PFSK-1 (cell line): Measurements from ENCODE around the gene NARS2.

Experiments
- FOXP2 ChIP-seq: optimal IDR thresholded peaks from 2 replicates; pipeline ENCODE3; 2011; ENCODE audit warnings: borderline replicate concordance, control low read depth, inconsistent platforms; ENCODE audit not compliant: insufficient read depth; ENCODE audit errors: extremely low read length, extremely low read depth
- POLR2AphosphoS5 ChIP-seq: IDR thresholded peaks from 2 replicates; pipeline ENCODE4 v1.6.1; 2012; ENCODE audit warnings: low read depth, mild to moderate bottlenecking, control low read depth, low read length, moderate library complexity
- REST ChIP-seq, 2 experiments: IDR thresholded peaks; 2 replicates each; pipeline versions ENCODE4 v1.6.1 to v1.8.0; 2011 to 2012; ENCODE audit warnings: low read depth in 2 of 2, low read length in 2 of 2, control low read depth in 1 of 2, inconsistent platforms in 1 of 2, mild to moderate bottlenecking in 1 of 2, moderate library complexity in 1 of 2; ENCODE audit not compliant: insufficient read depth in 1 of 2
- SIN3A ChIP-seq: IDR thresholded peaks from 2 replicates; pipeline ENCODE4 v1.6.1; 2012; ENCODE audit warnings: mild to moderate bottlenecking, low read length, moderate library complexity, borderline replicate concordance; ENCODE audit not compliant: insufficient read depth
- TAF1 ChIP-seq: IDR thresholded peaks from 2 replicates; pipeline ENCODE4 v1.6.1; 2012; ENCODE audit warnings: low read length, control low read depth, borderline replicate concordance; ENCODE audit not compliant: insufficient read depth

NARS2 gene

GRCh38 chr11:78427615-78428265, 146.9 kb downstream of the NARS2 start:
- TF ChIP-seq POLR2AphosphoS5 (no peak), SIN3A (no peak), TAF1 (no peak), REST (IDR thresholded peaks at IDR 0.05; ENCODE audit: insufficient read depth in 1 of 2, low read depth in 2 of 2, low read length in 2 of 2) (no peak), FOXP2 (no peak)

GRCh38 chr11:78426845-78427244, 147.8 kb downstream of the NARS2 start:
- no peak for TF ChIP-seq FOXP2
- TF ChIP-seq POLR2AphosphoS5 = no peak
- no peak for TF ChIP-seq REST (IDR thresholded peaks at IDR 0.05; ENCODE audit: insufficient read depth in 1 of 2, low read depth in 2 of 2, low read length in 2 of 2)
- TF ChIP-seq TAF1 = no peak
- no peak for TF ChIP-seq SIN3A

DNA sequence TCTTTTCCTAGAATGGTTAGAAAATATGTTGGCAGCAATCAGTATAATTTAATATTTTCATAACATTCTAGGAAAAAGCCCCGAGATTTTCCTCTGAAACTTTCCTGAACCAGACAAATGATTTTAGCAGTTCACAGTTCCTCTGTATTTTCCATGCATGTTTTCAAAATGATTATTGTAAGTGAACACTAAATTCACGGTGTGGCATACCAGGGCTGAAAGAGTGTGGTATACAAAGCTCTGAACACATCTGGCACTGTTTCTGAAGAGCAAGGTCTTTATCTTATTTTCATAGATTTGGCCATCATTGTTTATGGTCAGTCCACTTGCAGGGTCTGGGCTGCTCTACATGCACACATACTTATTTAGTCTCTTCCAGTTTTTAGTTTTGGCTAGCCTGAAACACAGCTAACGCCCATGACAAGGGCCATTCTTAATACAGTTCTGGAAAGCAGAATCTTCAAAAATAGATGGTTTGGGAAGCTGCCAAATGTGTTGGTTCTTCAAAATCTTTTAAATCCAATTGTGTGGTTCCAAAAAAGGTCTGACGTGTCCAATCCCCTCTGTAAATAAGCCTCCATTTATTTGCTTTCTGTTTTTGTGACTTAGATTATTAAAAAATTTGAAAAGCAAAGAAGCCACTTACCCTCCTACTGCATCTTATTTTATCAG, 149.1 kb downstream of the NARS2 start:
- TF ChIP-seq POLR2AphosphoS5 = no peak
- no peak for TF ChIP-seq TAF1
- TF ChIP-seq REST (IDR thresholded peaks at IDR 0.05; ENCODE audit: insufficient read depth in 1 of 2, low read depth in 2 of 2, low read length in 2 of 2) = no peak
- TF ChIP-seq SIN3A = no peak
- no peak for TF ChIP-seq FOXP2

GRCh38 chr11:78424334-78425270, 150.1 kb downstream of the NARS2 start:
- TF ChIP-seq SIN3A (no peak), TAF1 (no peak), FOXP2 (no peak), REST (IDR thresholded peaks at IDR 0.05; ENCODE audit: insufficient read depth in 1 of 2, low read depth in 2 of 2, low read length in 2 of 2) (no peak), POLR2AphosphoS5 (no peak)
